HG03378 (cell line): ENCODE results near the gene KRT8.

ENCODE experiments used
- ATAC-seq: cut with Tn5 transposase; IDR thresholded peaks from one replicate; pipeline ENCODE4 v1.9.1; 2021; ENCODE audit warnings: mild to moderate bottlenecking, moderate library complexity; ENCODE audit not compliant: unreplicated experiment

The KRT8 gene

GRCh38 chr12:52925717-52926595 is 21.1 kb upstream of the KRT8 start:
- ATAC-seq = no peak

GRCh38 chr12:52924764-52925716 is 20.2 kb upstream of the KRT8 start:
- ATAC-seq = no peak

- ATAC-seq = no peak
These were observed 16.8 kb upstream of the KRT8 start for GRCh38 chr12:52921488-52922165.

- no peak for ATAC-seq
These were observed 16.1 kb upstream of the KRT8 start for GRCh38 chr12:52920937-52921336.

- no peak for ATAC-seq
These were observed 13.9 kb upstream of the KRT8 start for GRCh38 chr12:52918784-52919183.

DNA sequence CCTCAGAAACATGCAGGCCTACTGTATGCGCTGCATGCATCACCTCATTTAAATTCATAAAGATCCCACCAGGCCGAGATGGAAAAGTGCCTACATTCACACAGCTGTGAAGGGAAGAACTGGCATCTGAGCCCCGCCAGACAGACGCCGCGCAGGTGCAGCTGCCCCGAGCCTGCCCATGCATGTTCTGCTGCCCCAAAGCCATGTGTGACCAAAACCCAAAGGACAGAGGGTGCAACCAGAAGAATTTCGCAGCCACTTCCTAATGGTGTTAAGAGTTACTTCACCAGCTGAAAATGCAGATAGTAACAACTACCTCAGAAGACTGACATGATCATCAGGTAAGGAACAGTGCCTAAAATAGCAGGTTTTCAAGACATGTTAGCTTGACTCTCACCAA is 13.5 kb upstream of the KRT8 start:
- ATAC-seq = no peak

GRCh38 chr12:52917800-52918199 is 12.9 kb upstream of the KRT8 start:
- no peak for ATAC-seq

DNA sequence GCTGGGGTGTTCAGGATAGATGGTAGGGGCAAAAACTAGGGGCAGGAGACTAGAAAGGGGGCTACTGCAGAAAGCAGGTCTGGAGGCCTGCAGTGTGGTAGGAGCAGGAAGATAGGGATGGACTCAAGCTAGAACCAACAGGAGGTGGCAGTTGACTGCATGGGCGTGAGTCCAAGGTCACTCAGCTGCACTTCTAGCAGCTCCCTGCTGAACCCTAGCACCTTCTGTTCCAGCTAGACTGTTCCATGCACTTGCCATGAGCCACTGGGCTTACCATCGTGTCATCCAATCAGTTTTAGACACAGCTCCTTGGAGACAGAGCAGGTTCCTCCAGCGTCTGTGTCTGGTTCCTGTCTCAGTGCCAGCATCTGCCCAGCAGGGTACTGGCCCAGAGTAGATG is 11.3 kb upstream of the KRT8 start:
- ATAC-seq = no peak

DNA sequence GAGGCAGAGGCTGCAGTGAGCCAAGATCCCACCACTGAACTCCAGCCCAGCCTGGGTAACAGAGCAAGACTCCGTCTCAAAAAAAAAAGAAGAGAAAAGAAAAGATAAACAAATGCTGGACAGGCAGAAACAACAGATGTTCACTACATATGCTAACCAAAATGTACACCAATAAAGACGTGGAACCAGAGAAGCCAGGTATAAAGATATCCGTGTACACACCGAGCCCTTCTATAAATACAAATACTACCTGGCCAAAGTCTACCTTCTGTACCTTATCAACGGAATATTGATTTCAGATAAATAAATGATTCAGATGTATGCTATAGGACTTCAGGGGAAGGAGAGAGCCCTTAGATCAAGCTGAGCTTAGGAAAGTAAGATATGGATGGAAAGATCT is 10.8 kb upstream of the KRT8 start:
- ATAC-seq = no peak

DNA sequence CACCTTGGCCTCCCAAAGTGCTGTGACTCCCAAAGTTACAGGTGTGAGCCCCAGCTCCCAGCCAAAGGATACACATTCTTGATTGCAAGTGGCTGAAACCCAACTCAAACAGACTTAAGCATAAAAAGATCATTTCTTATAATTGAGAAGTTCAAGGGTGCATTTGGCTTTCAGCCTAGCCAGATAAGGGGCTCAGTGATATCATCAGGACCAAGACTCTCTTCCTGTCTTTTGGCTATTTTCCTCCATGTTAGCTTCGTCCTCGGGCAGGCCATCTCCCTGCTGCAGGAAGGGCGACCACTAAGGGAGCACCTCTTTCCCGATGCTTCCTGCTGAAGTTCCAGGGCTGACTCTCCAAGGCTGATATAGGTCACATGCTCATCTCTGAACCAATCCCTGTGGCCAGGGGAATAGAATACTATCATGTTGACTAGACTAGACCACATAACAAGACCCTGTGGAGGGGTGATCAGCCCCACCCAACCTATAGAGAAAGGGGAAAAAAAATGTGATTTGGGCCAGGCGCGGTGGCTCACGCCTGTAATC is 9.8 kb upstream of the KRT8 start:
- ATAC-seq = no peak

- no peak for ATAC-seq
These were observed 8.6 kb upstream of the KRT8 start for GRCh38 chr12:52913431-52913821.

GRCh38 chr12:52912711-52913430 is 8.0 kb upstream of the KRT8 start:
- ATAC-seq = no peak

GRCh38 chr12:52910248-52910883 is 5.5 kb upstream of the KRT8 start:
- ATAC-seq = no peak

DNA sequence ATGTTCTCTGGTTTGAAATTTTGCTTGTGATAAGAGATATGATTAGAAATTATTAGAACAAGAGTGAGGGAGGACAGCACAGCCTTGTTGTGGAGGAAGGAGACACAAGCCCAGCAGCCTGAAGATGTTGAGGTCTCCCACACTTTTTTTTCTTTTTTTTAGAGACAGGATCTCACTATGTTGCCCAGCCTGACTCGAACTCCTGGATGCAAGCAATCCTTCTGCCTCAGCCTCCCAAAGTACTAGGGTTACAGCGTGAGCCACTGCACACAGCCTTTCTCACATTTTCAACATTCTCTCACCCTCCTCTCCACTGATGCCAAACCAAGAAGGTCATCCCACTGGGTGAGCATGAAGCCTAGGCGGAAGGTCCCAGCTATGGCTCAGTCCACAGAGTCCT is 4.9 kb upstream of the KRT8 start:
- ATAC-seq = no peak

DNA sequence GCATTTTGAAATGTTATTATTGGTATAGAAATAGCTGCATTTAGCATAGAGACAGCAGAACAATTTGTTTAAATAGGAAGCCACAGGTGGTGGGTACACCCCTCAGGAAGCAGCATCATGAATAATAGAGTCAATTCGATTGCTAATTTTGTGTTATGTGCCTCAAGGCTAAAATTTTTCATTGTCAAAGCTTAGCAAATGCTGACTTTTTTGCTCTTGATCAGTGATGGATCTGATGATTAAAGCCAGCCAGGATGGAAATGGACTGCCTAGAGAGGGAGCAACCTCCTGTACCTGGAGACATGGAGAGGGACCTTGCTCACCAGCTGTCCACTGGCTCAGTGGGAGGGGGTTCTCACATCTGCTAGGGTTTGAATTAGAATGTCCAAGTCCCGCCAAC is 4.5 kb upstream of the KRT8 start:
- no peak for ATAC-seq

GRCh38 chr12:52907092-52907810 is 2.4 kb upstream of the KRT8 start:
- ATAC-seq = no peak

DNA sequence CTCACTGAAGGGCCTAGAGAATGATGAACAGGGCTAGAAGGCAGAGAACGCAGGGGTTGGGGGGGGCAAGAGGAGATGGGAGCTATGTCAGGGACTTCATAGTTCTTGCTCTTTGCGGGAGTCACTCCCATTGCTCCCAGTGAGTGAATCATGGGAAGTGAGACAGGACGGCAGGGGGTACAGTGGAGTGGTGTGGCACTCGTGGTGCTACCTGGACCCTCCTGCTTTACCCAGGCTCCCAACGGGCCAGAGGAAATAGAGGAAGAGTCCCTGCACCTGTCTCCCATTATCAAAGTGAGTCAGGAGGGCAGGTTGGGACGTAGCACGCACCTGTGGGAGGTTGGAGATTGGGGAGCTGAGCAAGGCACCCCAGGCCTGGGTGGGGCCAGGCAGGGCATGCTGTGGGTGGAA is 1.3 kb upstream of the KRT8 start:
- ATAC-seq = no peak

DNA sequence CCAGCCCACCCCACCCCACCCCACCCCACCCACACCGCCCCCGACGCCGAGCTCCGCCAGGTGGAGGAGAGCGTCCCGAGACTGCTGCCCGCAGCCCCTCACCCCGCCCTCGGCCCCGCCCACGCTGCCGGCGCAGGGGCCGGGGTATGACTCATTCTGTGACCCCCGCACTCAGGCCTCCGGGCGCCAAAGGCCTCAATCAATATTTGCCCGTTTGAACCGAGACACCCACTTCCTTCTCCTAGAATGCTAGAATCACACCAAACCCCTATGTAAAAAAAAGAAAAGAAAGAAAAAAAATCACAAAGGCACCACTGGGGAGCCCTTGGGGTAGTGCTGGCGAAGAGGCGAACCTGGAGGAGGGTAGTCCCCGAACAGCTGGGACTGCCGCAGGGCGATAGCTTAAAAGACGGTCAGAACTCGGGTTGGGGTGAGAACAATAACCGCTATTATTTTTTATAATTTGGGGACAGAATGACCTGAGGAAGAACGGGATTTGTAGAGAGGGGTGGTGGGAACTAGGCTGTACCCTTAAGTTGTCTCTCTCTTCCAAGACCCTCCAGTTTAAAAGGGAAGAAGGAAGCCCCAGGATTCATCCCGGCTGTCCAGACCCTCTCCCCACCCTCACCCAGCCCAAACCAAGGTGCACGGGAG is 894 bp downstream of the KRT8 start:
- ATAC-seq = no peak
